H54 (cell line): Measurements from ENCODE around the gene CFAP65.

ENCODE experiments used
- DNase-seq: peaks from one replicate; pipeline ENCODE4 v3.0.0; 2011; ENCODE audit warnings: low spot score, mixed read lengths; ENCODE audit not compliant: insufficient read length
- FAIRE-seq: peaks from 3 replicates; lab custom pipeline; 2011; peaks lifted over from hg19 to GRCh38; lab: Jason Lieb, UNC
- POLR2A ChIP-seq: IDR thresholded peaks from 2 replicates; pipeline ENCODE4 v1.6.1; 2011; ENCODE audit warnings: low read depth, mild to moderate bottlenecking, low read length

Gene CFAP65

DNA sequence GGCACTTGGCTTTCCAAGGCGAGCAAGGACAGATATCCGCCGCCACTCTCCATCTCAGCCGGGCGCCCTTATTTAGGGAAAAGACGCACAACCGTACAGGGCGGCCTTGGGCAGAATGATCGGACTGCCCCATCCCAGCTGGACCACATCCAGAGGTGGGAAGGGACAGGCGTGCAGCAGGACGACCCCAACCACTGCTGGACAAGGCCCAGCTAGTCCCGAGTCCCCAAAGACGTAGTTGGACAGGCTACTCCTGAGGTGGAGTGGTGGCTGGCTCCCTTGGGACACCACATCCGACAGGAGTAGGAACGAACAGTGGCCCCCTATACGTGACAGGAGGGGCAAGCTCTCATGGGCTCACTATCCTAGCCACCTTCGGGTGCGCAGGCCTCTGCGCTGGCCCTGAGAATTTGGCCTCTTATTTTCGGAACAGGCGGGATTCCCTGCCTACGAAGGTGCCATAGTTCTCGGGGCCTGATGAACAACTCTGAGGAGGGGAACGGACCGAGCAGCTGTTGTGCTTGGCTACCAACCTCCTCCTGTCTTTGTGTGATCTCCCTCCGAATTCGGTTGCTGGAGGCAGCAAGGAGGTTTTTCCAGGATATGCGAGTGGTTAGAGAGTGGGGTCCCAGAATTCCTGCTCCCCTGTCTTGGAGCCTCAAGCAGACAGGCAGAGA lies 58.6 kb downstream of the CFAP65 start:
- no peak for TF ChIP-seq POLR2A
- FAIRE-seq (no peak), DNase-seq (no peak)

DNA sequence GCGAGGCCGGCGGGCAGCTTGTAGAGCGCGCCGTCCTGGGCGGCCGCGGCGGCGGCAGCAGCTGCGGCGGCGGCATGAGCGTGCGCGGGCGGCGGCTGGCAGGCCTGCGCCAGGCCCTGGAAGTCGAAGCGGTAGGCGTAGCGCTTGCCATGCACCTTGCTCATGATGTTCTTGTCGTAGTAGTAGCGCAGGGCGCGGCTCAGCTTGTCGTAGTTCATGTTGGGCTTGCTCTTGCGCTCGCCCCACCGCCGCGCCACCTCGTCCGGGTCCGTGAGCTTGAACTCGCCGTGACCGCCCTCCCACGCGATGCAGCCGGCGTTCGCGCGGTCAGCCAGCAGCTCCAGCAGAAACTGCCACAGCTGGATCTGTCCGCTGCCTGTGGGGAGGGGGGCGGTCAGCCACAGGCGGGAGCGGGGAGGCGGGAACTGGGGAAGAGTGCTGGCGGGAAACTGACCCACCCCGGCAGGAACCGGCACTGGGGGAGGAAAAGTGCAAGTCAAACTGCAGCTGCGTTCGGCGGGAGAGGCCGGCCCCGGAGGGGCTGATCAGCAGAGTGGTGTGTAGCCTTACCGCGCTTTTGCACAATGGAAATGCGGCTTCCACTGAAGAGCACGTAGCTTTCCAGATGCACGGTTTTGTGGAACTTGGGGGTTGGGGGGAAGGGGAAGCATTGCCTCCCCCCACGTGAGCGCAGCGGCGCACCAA lies 59.3 kb downstream of the CFAP65 start:
- no peak for TF ChIP-seq POLR2A
- FAIRE-seq, result no peak
- DNase-seq, result no peak

DNA sequence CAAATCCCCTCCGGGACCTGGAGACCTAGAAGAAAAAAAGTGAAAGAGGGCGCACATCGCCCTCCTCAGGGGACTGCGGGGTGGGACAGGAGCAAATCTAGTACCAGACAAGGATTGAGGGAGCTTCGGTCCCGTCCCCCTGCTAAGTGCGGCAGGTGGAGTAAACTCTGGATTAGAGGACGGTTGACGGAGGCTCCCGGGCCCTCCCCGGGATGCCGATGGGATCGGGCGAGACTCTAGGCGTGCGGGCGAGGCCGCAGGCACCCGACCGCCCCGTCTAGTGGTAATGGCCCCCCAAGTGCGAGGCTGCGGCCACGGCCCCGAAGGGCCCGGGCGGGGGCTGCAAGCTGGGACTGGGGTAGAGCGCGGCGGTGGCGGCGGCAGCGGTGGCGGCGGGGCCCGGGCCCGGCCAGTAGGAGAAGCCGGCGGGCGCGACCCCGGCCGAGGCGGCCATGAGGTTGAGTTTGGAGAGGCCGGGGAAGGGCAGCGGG lies 59.9 kb downstream of the CFAP65 start:
- FAIRE-seq, result no peak
- no peak for TF ChIP-seq POLR2A
- no peak for DNase-seq

DNA sequence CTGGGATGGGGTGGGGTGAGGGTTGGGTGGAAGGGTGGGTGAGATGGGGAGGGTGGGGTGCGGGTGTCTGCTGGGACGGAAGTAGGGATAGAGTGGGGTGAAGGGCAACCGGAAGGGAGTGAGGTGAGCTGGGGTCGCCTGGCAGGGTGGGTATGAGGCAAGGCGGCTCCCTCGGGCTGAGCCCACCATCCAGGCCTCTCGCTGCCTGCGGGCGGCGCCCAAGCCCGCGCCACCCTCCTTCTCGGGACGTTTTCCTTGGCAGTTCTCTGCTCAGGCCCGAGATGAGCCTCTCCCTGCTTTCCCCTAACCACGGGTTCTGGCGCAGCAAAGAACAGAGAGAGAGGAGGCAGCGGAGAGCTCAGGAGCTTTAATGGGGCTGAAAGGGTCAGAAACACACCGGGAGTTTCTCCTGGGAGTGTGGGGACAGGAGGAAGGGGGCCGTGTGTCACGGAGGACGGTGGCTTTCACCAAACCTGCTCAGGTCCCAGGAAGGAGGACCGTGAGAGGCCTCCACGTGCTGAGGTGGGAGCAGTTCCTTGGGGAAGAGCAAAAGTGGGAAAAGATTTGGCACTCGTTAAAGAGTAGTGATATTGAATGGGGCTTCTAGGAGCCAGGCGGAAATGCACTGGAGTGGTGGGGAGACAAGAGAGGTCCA lies 60.5 kb downstream of the CFAP65 start:
- FAIRE-seq (no peak), DNase-seq (no peak)
- no peak for TF ChIP-seq POLR2A

DNA sequence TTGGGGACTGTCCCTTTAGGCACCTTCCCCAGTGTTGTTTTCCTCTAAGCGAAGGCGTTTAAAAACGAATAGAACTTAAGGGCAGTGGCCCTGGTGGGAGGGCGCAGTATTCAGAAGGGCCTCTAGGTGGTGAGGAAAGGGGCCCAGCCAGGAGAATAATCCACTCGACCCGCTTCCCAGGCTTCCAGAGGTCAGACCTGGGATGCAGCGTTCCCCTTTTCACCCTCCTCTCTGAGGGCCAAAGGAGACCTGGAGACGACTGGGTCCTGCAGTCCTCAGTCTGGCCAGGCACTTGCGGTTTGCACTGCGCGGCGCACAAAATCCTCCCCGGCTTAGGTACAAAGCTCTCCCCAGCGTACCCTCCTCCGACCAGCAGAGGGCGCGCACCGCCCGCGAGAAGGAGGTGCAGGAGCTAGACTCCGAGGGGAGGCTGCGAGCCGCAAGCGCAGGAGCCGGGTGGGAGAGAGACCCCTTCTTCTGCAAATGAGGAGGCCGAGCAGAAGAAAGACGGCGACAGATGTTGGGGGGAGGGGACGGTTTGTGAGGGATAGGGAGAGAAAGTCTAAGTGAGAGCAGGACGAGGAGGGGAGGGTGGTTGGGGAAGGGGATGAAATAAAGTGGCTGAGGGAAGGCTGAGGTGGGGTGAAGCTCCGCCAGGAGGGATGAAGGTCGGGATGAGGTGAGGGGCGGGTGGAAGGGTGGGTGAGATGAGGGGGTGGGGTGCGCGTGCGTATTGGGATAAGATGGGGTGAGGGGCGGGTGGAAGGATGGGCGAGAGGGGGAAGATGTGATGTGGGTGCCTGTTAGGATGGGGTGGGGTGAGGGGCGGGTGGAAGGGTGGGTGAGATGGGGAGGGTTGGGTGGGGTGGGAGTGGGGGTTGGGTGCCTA lies 61.2 kb downstream of the CFAP65 start:
- peak; percentile 93 for DNase-seq
- TF ChIP-seq POLR2A, result no peak
- FAIRE-seq, result peak; percentile 30

DNA sequence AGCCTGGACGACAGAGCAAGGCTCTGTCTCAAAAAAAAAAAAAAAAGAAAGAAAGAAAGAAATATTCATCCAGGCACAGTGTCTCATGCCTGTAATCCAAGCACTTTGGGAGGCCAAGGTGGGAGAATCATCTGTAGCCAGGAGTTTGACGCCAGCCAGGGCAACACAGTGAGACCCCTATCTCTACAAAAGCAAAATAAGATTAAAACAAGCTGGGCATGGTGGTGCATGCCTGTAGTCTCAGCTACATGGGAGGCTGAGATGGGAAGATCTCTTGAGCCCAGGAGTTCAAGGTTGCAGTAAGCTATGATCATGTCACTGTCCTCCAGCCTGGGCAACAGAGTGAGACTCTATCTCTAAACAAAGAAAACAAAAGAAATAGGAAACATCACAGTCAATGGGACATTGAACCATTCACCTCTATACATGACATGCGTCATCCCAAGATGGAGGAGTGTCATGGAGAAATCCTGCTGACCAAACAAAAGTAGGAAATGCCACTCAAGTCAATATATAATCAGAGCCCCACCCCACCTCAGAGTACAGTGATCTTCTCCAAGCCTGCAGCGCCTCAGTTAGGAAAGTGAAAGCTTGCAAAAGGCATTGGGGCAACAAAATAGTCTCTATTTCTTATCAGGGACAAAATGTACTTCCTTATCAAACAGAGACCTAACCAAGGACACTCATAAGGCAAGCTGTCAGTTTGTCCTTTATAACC lies 66.1 kb downstream of the CFAP65 start:
- DNase-seq (no peak), FAIRE-seq (no peak)
- no peak for TF ChIP-seq POLR2A

DNA sequence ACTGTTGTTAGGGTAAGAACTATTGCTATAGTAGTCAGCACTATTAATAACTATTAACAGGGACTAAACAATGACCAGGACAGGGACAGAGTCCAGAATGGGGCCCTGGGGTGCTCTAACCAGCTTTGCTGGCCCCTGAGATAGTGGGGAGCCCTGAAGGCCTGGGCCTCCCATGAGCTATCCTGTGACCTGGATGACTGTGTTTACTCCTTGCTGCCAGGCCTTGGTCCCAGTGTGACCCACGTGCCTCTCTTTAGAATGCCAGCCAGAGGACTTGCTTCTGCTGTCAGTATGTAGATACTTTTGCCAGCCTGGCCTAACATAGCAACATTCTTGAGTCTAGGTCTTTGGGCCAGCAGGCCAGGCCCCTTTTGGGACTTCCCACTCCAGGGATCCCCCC lies 70.4 kb downstream of the CFAP65 start:
- no peak for TF ChIP-seq POLR2A
- no peak for DNase-seq
- no peak for FAIRE-seq

DNA sequence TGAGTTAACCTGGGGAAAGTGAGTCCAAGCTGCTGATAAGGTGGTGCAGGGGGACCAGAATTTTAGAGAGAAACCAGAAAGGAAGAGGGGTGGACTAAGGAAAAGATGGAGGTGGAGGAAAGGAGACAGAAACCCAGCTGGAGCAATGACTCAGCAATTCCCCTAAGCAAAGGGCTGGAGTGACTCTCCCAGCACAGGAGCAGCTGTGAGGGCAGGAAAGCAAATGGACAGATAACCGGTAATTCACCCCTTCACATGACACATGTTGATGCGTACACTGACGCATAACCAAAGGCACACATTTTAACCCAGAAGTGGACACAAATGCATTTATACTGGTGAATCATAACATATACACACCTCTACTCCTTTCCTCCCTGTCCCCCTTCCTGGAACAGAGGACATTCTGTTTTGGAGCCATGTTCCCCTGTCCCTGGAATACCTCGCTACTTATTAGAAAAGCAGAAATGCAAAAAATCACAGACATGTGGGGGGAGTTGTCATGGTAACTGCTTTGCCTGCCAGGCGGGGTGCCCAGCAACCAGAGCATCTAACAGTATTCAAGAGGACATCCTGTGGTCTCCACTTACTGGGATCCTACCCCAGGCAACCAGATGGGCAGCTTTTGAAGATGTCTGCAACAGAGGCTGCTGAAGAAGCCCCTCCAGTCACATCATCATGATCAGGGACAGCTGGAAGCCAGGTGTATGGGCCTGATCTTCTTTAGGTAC lies 77.1 kb downstream of the CFAP65 start:
- FAIRE-seq, result peak; percentile 98
- TF ChIP-seq POLR2A, result no peak
- peak; percentile 93 for DNase-seq

DNA sequence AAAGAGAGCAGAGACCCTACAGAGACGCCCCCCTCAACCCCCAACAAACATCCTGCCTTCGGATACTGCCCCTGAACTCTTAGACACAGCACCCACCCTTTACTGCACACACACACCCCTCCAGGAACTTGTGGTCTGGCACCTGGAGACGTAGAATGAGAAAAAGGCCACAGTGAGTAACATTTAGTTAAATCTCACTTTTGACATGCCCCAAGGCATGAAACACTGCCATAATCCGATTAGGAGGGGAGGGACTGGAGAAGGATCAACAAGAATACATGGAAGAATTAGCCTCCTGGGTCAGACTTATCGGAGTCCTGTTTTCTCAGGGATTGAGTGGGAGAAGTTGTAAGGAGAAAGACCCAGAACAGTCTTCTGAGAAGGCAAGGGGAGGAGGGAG lies 77.7 kb downstream of the CFAP65 start:
- TF ChIP-seq POLR2A, result no peak
- FAIRE-seq (no peak), DNase-seq (no peak)

DNA sequence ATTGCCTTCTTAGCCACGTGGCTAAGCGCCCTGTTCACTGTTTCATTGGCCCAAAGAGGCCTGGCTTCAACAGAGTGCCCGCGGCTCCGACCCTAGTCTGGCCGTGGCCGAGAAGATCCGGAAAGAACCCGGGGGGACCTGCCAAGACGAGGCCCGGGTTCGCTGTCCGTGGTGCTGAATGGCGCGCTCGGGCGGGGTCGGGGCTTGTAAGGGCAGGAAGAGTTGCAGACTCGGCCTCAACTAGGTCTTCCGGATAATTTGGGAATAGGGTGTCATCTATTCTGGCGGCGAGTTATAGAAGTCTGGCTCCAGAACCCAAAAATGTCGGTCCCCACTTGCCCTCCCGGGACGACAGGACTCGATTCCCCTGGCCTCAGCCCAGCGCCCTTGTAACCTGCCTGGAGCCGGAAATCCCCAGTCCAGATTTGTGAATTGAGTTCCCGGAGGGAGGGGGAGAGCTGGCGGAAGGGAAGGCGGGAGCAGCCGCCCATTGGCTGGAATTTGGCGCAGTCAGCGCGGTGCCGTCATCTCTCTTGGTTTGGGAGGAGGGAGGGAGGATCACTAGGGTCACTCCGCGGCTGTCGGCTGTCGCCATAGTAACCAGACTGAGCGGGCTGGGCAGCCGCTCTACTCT lies 78.3 kb downstream of the CFAP65 start:
- TF ChIP-seq POLR2A, result no peak
- DNase-seq (peak; percentile 69), FAIRE-seq (no peak)

DNA sequence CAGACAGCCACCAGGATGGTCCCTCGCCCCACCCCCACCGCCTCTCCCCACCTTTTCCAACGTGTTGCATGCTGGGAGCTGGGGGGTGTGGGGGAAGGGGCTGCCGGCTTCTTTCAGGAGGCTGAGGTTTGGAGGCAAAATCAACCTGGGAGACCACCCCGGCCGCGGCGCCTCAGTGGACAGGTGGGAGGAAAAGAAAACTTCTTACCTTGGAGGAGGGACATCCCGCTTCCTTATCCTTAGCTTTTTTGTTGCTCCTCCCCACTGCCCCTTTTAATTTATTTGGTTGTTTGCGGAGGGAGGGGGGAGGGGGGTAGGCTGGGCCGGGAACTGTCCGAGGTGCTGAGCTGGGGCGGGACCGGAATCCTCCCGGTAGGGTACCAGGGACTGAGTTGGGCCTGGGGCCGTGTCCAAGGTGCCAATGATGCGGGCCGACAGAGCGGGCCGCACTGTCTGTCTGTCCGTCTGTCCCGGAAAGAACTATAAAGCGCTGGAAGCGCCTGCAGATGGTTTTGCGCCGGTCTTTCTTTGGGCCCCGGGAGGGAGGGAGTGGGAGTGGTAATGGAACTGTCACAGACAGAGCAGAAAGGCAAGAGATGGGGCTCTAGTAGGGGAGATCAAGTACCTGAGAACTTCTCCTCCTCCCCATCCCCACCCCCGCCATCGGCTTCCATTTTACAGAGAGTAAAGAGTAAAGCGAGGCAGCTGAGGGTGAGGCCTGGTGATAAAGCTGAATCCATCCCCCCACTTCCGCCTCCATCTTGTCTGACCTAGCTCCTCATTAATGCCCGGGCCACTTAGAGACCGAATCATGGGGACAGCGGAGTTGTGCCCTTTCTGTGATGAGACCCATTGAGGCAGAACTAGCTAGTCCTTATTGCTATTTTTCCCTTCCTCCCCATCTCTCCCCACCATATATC lies 79.4 kb downstream of the CFAP65 start:
- TF ChIP-seq POLR2A, result no peak
- DNase-seq (no peak), FAIRE-seq (no peak)
